Sciatic nerve (tissue), 2 donors: Measurements from ENCODE around the gene LDLRAP1. TPM values are rescaled to one million over a fixed set of nuclear protein-coding genes. Genes with fewer than 3 reads are reported as not detected.

ENCODE experiments used
- ATAC-seq: fragments of 200-7000 bp; cut with Tn5 transposase; one replicate; pipeline ENCODE4 v1.9.1; 2020; ENCODE audit warnings: mild to moderate bottlenecking, moderate library complexity
- DNase-seq: peaks from one replicate; pipeline ENCODE4 v3.0.0-alpha.2; 2020; ENCODE audit warnings: low spot score
- intact Hi-C: fragments of 100-400 bp; cut with DNase I; formaldehyde crosslinking; loops from one replicate; pipeline ENCODE4 v1.14.2; 2022
- total RNA-seq: library from RNA; stranded (reverse); fragmentation: NEBNext Ultra II Directional; extraction: Animal tissue kit (Norgen Biotek cat#: 25700); gene quantifications from one replicate; pipeline ENCODE4 v1.2.1, GENCODE V29; 2021
- donor health status: DM: no; HTN: no; CAD: no.
- donor health status: DM: no; HTN: no; CAD: no.

Gene LDLRAP1
- total RNA-seq, 1 donor from 2014 or later = 25.0 TPM

GRCh38 chr1:25522031-25522655, 21.3 kb upstream of the LDLRAP1 start:
- ATAC-seq = no peak
- no peak for DNase-seq

GRCh38 chr1:25523542-25523941, 19.9 kb upstream of the LDLRAP1 start:
- DNase-seq (no peak), ATAC-seq (no peak)
- intact Hi-C loops = no loop called here

More at GRCh38 chr1:25522031-25522655, 21.3 kb upstream of the LDLRAP1 start:
- intact Hi-C loops = no loop called here

- intact Hi-C loops = no loop called here
- ATAC-seq (no peak), DNase-seq (no peak)
Measured at GRCh38 chr1:25524568-25525360, 18.6 kb upstream of the LDLRAP1 start.

- ATAC-seq (no peak), DNase-seq (no peak)
- intact Hi-C loops = no loop called here
Measured at GRCh38 chr1:25525361-25525688, 18.1 kb upstream of the LDLRAP1 start.

- DNase-seq = no peak
- intact Hi-C loops = no loop called here
- ATAC-seq = no peak
Measured at GRCh38 chr1:25526753-25527152, 16.7 kb upstream of the LDLRAP1 start.

GRCh38 chr1:25527226-25527846, 16.1 kb upstream of the LDLRAP1 start:
- no peak for DNase-seq
- no peak for ATAC-seq
- intact Hi-C loops = no loop called here

- DNase-seq (no peak), ATAC-seq (no peak)
- intact Hi-C loops = loop anchor here (2.0 kb wide), 1 partner anchor 45 kb away; no protein-coding TSS in a partner anchor
Measured at GRCh38 chr1:25527946-25528595, 15.3 kb upstream of the LDLRAP1 start.

- no peak for ATAC-seq
- DNase-seq = no peak
- intact Hi-C loops = loop anchor here (2.0 kb wide), 1 partner anchor 44 kb away; no protein-coding TSS in a partner anchor
Measured at GRCh38 chr1:25528881-25529517, 14.4 kb upstream of the LDLRAP1 start.

GRCh38 chr1:25529518-25530185, 13.8 kb upstream of the LDLRAP1 start:
- intact Hi-C loops = loop anchor here (2.0 kb wide), 1 partner anchor 43 kb away; no protein-coding TSS in a partner anchor
- no peak for ATAC-seq

GRCh38 chr1:25530186-25531081, 13.0 kb upstream of the LDLRAP1 start:
- intact Hi-C loops = no loop called here
- ATAC-seq = no peak
- no peak for DNase-seq

More at GRCh38 chr1:25529518-25530185, 13.8 kb upstream of the LDLRAP1 start:
- DNase-seq = no peak

GRCh38 chr1:25531082-25531461, 12.3 kb upstream of the LDLRAP1 start:
- DNase-seq = no peak
- ATAC-seq = peak; percentile 30
- intact Hi-C loops = no loop called here

- ATAC-seq = no peak
- DNase-seq = no peak
- intact Hi-C loops = no loop called here
Measured at GRCh38 chr1:25532970-25533369, 10.4 kb upstream of the LDLRAP1 start.

- ATAC-seq (no peak), DNase-seq (no peak)
- intact Hi-C loops = no loop called here
Measured at GRCh38 chr1:25533775-25534409, 9.5 kb upstream of the LDLRAP1 start.

- DNase-seq = no peak
- no peak for ATAC-seq
- intact Hi-C loops = no loop called here
Measured at GRCh38 chr1:25534410-25534788, 9.0 kb upstream of the LDLRAP1 start.

GRCh38 chr1:25536124-25536523, 7.3 kb upstream of the LDLRAP1 start:
- intact Hi-C loops = no loop called here
- no peak for DNase-seq
- ATAC-seq = no peak

GRCh38 chr1:25537153-25537831, 6.1 kb upstream of the LDLRAP1 start:
- ATAC-seq = no peak
- intact Hi-C loops = no loop called here
- no peak for DNase-seq
